Kidney glomerular epithelial cell (primary cell): ENCODE data around the gene DDX39A.

Source experiments
- DNase-seq: peaks from one replicate; lab custom pipeline; 2025; lab: John Stamatoyannopoulos, UW

Gene DDX39A

DNA sequence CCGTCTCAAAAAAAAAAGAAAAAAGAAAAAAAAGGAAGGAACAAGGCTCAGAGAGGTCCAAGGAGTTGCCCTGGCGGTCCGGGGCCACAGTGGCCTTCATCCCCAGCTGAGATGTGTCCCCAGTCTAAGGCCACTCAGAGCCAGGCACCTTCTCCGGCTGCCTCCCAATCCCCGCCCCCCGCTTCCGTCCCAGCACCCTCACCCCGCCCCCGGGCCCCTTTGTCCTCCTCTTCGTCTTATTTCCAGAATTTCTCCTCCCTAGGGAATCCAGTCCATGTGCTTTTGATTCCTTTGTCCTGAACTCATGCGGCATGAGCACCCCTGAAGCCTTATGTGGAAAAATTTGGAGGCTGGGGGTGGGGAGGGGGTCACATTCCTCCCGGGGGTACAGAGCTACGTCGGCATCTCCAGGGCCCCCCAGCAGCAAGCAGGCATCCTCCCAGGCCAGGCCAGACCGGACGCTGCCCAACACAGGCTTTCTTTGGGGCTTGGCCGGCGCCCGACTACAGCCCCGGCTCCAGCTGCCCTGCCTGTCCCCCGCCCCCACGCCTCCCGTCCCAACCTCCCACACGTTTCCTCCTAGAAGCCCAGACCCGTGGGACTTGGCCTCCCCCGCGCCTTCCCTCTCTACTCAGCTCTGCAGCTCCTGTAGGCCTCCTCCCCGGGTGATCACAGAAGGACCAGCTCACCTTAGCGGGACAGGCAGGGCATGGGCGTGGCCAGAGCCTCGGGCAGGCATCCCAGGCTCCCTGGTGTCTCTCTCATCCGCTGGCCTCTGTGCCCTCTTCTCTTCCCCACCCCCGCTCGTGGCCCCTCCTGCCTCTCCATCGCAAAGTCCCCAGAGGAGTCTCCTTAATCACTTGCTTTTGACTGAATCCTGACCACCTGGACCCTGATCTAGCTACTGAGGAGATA lies 55.7 kb downstream of the DDX39A start:
- peak; percentile 81 for DNase-seq

DNA sequence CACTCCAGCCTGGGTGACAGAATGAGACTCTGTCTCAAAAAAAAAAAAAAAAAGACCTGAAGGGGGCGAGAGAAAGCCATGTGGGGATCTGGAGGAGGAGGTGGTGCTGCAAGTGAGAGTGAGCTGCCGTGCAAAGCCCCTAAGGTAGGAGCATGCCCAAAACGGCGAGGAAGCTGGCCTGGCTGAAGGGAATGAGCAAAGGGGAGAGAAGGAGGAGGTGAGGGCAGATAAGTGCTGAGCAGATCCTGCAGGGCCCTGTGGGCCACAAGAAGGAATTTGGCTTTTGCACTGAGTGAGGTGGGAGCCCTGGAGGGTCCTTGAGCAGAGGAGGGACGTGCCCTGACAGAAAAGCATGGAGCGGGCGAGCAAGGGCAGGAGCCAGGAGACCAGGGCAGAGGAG lies 57.3 kb downstream of the DDX39A start:
- DNase-seq: no peak
